Measurements from ENCODE around the gene DTHD1.

GRCh38 chr4:36360755-36361154 lies 79.3 kb downstream of the DTHD1 start:
- TF ChIP-seq POLR2AphosphoS5 (IDR thresholded peaks at IDR 0.05; ENCODE audit: low read depth, low read length) (no peak), TAF1 (IDR thresholded peaks at IDR 0.05; ENCODE audit: borderline replicate concordance, insufficient read depth, low read length) (no peak), SIN3A (IDR thresholded peaks at IDR 0.05; ENCODE audit: borderline replicate concordance, insufficient read depth, low read length) (no peak), FOXP2 (optimal IDR thresholded peaks at IDR 0.05; ENCODE audit: borderline replicate concordance, extremely low read depth, extremely low read length, insufficient read depth) (no peak)
- TF ChIP-seq, protein P1, sequence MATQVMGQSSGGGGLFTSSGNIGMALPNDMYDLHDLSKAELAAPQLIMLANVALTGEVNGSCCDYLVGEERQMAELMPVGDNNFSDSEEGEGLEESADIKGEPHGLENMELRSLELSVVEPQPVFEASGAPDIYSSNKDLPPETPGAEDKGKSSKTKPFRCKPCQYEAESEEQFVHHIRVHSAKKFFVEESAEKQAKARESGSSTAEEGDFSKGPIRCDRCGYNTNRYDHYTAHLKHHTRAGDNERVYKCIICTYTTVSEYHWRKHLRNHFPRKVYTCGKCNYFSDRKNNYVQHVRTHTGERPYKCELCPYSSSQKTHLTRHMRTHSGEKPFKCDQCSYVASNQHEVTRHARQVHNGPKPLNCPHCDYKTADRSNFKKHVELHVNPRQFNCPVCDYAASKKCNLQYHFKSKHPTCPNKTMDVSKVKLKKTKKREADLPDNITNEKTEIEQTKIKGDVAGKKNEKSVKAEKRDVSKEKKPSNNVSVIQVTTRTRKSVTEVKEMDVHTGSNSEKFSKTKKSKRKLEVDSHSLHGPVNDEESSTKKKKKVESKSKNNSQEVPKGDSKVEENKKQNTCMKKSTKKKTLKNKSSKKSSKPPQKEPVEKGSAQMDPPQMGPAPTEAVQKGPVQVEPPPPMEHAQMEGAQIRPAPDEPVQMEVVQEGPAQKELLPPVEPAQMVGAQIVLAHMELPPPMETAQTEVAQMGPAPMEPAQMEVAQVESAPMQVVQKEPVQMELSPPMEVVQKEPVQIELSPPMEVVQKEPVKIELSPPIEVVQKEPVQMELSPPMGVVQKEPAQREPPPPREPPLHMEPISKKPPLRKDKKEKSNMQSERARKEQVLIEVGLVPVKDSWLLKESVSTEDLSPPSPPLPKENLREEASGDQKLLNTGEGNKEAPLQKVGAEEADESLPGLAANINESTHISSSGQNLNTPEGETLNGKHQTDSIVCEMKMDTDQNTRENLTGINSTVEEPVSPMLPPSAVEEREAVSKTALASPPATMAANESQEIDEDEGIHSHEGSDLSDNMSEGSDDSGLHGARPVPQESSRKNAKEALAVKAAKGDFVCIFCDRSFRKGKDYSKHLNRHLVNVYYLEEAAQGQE (IDR thresholded peaks at IDR 0.05; ENCODE audit: insufficient read depth in 1 of 2, low read depth in 2 of 2, low read length in 2 of 2): no peak

Data from PFSK-1 (cell line).